OCI-LY3 (cell line): ENCODE measurements around the gene SLC6A2.

ENCODE experiments used
- CTCF ChIP-seq: fragments of 200-600, 300-600 bp; sonication (generic); IDR thresholded peaks from 2 replicates; pipeline ENCODE4 v1.5.1; 2014; ENCODE audit warnings: antibody characterized with exemption, low read length, low read depth
- EZH2phosphoT487 ChIP-seq: fragments of 200-600 bp; shearing (Covaris generic); IDR thresholded peaks from 2 replicates; pipeline ENCODE4 v1.6.1; 2018; ENCODE audit warnings: antibody characterized with exemption, mixed run types, low read depth

GRCh38 chr16:55661941-55662643, 6.3 kb downstream of the SLC6A2 start:
- no peak for TF ChIP-seq CTCF
- TF ChIP-seq EZH2phosphoT487, result no peak
